ENCODE measurements around the gene ENOX1.

DNA sequence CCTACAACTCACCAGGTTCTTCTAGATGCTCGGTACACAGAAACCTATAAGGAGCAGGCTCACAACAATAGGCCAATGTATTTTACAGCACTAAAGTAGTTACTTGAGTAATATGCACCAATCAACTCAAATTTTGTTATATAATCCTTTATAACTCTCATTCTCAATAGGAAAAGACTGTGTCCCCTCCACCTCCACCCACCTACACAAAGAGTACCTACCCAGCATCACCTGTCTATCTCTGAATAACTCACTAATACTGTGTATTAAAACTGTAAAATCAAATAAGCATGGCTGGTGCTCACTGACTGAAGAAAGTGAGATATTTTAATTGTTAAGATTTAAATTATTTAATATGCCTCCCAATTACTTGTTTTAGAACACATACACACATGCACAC, 146.3 kb downstream of the ENOX1 start:
- TF ChIP-seq, protein P1, sequence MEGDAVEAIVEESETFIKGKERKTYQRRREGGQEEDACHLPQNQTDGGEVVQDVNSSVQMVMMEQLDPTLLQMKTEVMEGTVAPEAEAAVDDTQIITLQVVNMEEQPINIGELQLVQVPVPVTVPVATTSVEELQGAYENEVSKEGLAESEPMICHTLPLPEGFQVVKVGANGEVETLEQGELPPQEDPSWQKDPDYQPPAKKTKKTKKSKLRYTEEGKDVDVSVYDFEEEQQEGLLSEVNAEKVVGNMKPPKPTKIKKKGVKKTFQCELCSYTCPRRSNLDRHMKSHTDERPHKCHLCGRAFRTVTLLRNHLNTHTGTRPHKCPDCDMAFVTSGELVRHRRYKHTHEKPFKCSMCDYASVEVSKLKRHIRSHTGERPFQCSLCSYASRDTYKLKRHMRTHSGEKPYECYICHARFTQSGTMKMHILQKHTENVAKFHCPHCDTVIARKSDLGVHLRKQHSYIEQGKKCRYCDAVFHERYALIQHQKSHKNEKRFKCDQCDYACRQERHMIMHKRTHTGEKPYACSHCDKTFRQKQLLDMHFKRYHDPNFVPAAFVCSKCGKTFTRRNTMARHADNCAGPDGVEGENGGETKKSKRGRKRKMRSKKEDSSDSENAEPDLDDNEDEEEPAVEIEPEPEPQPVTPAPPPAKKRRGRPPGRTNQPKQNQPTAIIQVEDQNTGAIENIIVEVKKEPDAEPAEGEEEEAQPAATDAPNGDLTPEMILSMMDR (conservative IDR thresholded peaks at IDR 0.05; ENCODE audit: low read depth, low read length) = no peak
- TF ChIP-seq EZH2phosphoT487 (IDR thresholded peaks at IDR 0.05; ENCODE audit: borderline replicate concordance, low read length) (no peak), EZH2 (IDR thresholded peaks at IDR 0.05; ENCODE audit: low read length, unreplicated experiment) (no peak)
